ENCODE data around the gene OR6C76. TPM values are rescaled to one million over a fixed set of nuclear protein-coding genes. Genes with fewer than 3 reads are reported as not detected.
"Not testable (repeated sequence)": the region's sequence is repeated elsewhere in the genome, so short reads cannot be mapped to it uniquely, and the experiment has no call there.

OR6C76 gene
- total RNA-seq, 3 donors from 2014 or later: not detected

DNA sequence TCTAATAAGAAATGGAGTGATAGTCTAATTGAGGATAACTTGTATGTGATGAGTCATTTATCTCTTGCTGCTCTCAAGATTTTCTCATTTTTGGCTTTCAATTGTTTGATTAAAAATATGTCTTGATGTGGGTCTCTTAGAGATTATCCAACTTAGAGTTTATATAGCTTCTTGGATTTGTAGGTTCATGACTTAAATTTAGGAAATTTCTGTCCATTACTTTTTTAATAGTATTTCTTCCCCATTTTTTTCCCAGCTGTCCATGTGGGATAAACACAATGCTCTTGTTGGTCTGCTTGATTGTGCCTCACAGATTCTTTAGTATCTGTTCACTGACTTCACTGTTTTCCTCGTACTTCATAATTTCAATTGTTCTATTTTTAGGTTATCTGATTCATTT lies 18.2 kb upstream of the OR6C76 start:
- Histone ChIP-seq H3K9me3 (no peaks in the 10 kb centered on the region), H3K4me3 (no peak overlapping the region), H3K4me1 (ENCODE audit: low read depth) (no peaks in the 10 kb centered on the region), H3K36me3 (ENCODE audit: low read depth) (no peaks in the 10 kb centered on the region)
- ATAC-seq (no peak), DNase-seq (no peak)
- TF ChIP-seq, protein P1, sequence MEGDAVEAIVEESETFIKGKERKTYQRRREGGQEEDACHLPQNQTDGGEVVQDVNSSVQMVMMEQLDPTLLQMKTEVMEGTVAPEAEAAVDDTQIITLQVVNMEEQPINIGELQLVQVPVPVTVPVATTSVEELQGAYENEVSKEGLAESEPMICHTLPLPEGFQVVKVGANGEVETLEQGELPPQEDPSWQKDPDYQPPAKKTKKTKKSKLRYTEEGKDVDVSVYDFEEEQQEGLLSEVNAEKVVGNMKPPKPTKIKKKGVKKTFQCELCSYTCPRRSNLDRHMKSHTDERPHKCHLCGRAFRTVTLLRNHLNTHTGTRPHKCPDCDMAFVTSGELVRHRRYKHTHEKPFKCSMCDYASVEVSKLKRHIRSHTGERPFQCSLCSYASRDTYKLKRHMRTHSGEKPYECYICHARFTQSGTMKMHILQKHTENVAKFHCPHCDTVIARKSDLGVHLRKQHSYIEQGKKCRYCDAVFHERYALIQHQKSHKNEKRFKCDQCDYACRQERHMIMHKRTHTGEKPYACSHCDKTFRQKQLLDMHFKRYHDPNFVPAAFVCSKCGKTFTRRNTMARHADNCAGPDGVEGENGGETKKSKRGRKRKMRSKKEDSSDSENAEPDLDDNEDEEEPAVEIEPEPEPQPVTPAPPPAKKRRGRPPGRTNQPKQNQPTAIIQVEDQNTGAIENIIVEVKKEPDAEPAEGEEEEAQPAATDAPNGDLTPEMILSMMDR (IDR thresholded peaks at IDR 0.05): no peak
- intact Hi-C loops (cut with DNase I, micrococcal nuclease): no loop called here

GRCh38 chr12:55409133-55409532 lies 16.9 kb upstream of the OR6C76 start:
- H3K36me3 ChIP-seq (ENCODE audit: low read depth); ATAC-seq; H3K4me3 ChIP-seq; H3K9me3 ChIP-seq; intact Hi-C loops (cut with DNase I, micrococcal nuclease); H3K4me1 ChIP-seq (ENCODE audit: low read depth); DNase-seq: not testable (repeated sequence)

DNA sequence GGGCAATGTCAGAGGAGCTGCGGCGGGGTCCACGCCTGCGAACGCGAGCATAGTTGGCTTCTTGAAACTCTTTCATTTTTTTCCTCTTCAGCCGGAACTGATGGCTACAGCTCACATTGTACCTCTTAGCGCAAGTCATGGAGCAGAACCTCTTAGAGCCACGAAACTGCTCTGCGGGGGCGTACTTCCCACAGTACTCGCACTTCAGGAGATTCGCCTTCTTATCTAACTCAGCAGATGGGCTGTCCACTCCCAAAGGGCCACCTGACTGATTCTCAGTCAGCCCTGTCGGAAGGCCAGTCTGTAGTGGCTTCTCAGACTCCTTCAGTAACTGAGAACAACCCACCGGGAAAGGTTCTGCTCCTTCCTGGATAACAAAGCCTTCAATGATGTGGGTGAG lies 13.9 kb upstream of the OR6C76 start:
- H3K4me1 ChIP-seq (ENCODE audit: low read depth); H3K36me3 ChIP-seq (ENCODE audit: low read depth); intact Hi-C loops (cut with DNase I, micrococcal nuclease); H3K9me3 ChIP-seq; DNase-seq; ATAC-seq; H3K4me3 ChIP-seq: not testable (repeated sequence)

DNA sequence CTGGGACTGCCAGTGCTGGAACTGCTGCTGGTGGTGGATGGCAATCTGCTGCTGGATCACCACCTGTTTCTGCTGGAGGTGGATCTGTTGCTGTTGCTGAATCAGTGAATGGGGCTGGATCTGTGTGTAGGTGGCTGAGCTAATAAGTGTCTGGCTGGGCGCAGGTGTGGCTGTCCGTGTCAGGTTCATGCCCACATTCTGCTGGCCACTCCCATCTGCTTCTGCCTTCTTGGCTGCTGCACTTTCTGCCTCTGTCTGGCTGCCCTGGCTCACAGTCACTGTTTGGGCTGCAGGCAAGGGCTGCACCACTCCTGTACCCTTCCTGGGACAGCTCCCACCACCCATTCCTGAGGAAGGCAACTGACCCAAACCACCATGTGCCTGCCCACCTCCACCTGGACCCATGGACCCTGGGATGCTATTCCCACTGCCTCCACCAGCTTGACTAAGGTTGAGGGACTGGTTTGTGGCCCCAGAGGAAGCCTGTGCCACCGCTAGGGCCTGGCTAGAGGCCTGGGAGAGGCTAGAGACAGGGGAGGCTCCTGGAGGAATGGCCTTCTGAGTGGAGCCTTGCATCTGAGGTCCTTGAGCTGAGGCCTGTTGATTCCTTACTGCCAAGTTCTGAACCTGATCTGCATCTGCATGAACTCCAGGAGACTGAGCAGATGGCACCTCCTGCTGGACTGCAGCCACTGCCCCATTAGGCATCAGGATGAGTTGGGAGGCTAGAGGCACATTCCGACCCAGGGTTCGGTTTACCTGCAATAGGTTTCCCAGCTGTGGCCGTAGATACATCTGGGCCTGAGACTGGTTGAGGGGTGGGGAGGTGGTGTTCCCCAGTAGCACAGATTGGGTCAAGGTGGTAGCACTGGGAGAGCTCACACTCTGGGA lies 12.3 kb upstream of the OR6C76 start:
- ATAC-seq (peak; percentile 81), DNase-seq (peak in 2 of 3 donors; percentile 10 to 21)
- H3K4me3 ChIP-seq; H3K36me3 ChIP-seq (ENCODE audit: low read depth); intact Hi-C loops (cut with DNase I, micrococcal nuclease); H3K9me3 ChIP-seq; H3K4me1 ChIP-seq (ENCODE audit: low read depth): not testable (repeated sequence)

DNA sequence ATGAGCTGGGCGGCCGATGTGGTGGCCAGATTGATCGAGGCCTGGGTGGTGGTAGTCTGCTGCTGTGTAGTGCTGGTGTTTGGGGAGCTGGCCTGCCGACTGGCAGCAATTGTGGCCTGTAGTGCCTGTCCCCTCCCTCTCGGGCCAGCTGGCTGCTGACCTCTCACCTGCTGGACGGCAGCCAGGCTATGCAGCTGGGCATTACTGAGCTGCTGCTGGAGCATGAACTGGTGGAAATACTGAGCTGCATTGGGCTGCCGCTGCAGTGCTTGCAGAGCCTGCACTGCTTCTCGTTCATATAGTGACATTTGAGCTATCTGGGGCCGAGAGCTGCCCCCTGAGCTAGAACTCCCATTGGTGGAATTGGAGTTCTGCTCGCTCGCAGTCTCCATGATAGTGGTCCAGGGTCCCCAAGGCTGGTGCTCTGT lies 11.6 kb upstream of the OR6C76 start:
- H3K4me1 ChIP-seq (ENCODE audit: low read depth); H3K4me3 ChIP-seq; intact Hi-C loops (cut with DNase I, micrococcal nuclease); H3K36me3 ChIP-seq (ENCODE audit: low read depth); H3K9me3 ChIP-seq: not testable (repeated sequence)
- ATAC-seq (peak; percentile 36), DNase-seq (peak in 2 of 3 donors; percentile 17 to 19)

DNA sequence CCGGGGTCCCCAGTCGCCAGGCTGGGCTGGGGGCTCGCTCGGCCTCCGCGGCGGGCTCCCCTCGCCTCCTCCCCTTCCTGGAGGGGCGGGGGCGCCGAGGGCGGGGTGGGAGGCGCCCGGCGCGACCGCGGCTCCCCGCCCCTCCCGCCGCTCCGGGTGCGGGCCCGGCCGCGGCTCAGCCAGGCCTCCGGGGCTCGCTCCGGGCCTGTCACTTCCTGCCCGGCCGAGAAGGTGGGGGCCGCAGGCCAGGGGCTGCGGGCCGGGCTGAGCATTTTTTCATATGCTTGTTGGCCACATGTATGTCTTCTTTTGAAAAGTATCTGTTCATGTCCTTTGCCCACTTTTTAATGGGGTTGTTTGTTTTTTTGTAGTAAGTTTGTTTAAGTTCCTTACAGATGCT lies 11.2 kb upstream of the OR6C76 start:
- H3K9me3 ChIP-seq; H3K4me1 ChIP-seq (ENCODE audit: low read depth); H3K4me3 ChIP-seq; H3K36me3 ChIP-seq (ENCODE audit: low read depth); intact Hi-C loops (cut with DNase I, micrococcal nuclease): not testable (repeated sequence)
- peak in 1 of 3 donors; percentile 21 for DNase-seq
- ATAC-seq: peak; percentile 67

- no peaks in the 10 kb centered on the region for H3K36me3 ChIP-seq (ENCODE audit: low read depth)
- no peaks in the 10 kb centered on the region for H3K4me1 ChIP-seq (ENCODE audit: low read depth)
- intact Hi-C loops (cut with DNase I, micrococcal nuclease): no loop called here
- no peaks in the 10 kb centered on the region for H3K9me3 ChIP-seq
- no peak for DNase-seq
- TF ChIP-seq, protein P1 (IDR thresholded peaks at IDR 0.05): no peak
- no peak overlapping the region for H3K4me3 ChIP-seq
- no peak for ATAC-seq
Observed at GRCh38 chr12:55416961-55417360, 9.1 kb upstream of the OR6C76 start.

GRCh38 chr12:55420307-55420962 lies 5.6 kb upstream of the OR6C76 start:
- ATAC-seq: no peak
- intact Hi-C loops (cut with DNase I, micrococcal nuclease): no loop called here
- Histone ChIP-seq H3K4me1 (ENCODE audit: low read depth) (no peaks in the 10 kb centered on the region), H3K9me3 (no peaks in the 10 kb centered on the region), H3K4me3 (no peak overlapping the region), H3K36me3 (ENCODE audit: low read depth) (no peaks in the 10 kb centered on the region)
- TF ChIP-seq, protein P1 (IDR thresholded peaks at IDR 0.05): no peak
- DNase-seq: no peak

Data from mucosa of descending colon (tissue), 3 donors.